ENCODE measurements around the gene LTBP1. TPM values are rescaled to one million over a fixed set of nuclear protein-coding genes. Genes with fewer than 3 reads are reported as not detected.

LTBP1 gene
- total RNA-seq, 1 donor from 2014 or later = 3.9 TPM

DNA sequence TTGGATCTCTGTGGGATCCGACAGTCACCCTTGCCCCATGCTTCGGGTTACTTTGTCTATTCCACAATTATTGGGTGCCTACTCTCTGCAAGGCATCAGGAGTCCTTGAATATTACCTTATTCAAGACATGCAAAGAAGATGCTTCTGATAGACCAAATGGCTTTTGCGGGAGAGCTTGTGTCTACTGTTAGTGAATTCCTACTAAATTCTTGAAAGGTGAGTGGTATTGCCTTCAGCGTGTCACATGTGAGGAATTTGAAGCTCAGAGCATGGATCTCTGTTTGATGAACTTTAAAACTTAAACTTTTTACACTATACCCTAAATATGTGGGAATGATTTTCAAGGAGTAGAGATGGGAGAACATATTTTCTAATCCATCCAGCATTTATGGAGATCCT is 184.4 kb downstream of the LTBP1 start:
- no peaks in the 10 kb centered on the region for H3K9me3 Mint-ChIP-seq (ENCODE audit: unreplicated experiment)
- no peak overlapping the region for H3K4me3 Mint-ChIP-seq (ENCODE audit: unreplicated experiment)
- TF ChIP-seq, protein P1, sequence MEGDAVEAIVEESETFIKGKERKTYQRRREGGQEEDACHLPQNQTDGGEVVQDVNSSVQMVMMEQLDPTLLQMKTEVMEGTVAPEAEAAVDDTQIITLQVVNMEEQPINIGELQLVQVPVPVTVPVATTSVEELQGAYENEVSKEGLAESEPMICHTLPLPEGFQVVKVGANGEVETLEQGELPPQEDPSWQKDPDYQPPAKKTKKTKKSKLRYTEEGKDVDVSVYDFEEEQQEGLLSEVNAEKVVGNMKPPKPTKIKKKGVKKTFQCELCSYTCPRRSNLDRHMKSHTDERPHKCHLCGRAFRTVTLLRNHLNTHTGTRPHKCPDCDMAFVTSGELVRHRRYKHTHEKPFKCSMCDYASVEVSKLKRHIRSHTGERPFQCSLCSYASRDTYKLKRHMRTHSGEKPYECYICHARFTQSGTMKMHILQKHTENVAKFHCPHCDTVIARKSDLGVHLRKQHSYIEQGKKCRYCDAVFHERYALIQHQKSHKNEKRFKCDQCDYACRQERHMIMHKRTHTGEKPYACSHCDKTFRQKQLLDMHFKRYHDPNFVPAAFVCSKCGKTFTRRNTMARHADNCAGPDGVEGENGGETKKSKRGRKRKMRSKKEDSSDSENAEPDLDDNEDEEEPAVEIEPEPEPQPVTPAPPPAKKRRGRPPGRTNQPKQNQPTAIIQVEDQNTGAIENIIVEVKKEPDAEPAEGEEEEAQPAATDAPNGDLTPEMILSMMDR (IDR thresholded peaks at IDR 0.05; ENCODE audit: partially characterized antibody, unreplicated experiment) = no peak
- DNase-seq = no peak
- H3K4me1 Mint-ChIP-seq (ENCODE audit: low read depth, unreplicated experiment) = peaks cover 12% of the 10 kb centered on the region
- peaks cover 1% of the 10 kb centered on the region for H3K27me3 Mint-ChIP-seq (ENCODE audit: unreplicated experiment)
- no peaks in the 10 kb centered on the region for H3K36me3 Mint-ChIP-seq (ENCODE audit: unreplicated experiment)
- no peak overlapping the region for H3K27ac Mint-ChIP-seq (ENCODE audit: unreplicated experiment)

- Mint-ChIP-seq H3K27me3 (ENCODE audit: unreplicated experiment) (peaks cover 2% of the 10 kb centered on the region), H3K4me1 (ENCODE audit: low read depth, unreplicated experiment) (peaks cover 12% of the 10 kb centered on the region), H3K4me3 (ENCODE audit: unreplicated experiment) (no peak overlapping the region), H3K9me3 (ENCODE audit: unreplicated experiment) (no peaks in the 10 kb centered on the region), H3K27ac (ENCODE audit: unreplicated experiment) (no peak overlapping the region), H3K36me3 (ENCODE audit: unreplicated experiment) (no peaks in the 10 kb centered on the region)
- TF ChIP-seq, protein P1 (IDR thresholded peaks at IDR 0.05; ENCODE audit: partially characterized antibody, unreplicated experiment) = no peak
- DNase-seq = no peak
These were observed 185.0 kb downstream of the LTBP1 start for GRCh38 chr2:33131749-33132148.

DNA sequence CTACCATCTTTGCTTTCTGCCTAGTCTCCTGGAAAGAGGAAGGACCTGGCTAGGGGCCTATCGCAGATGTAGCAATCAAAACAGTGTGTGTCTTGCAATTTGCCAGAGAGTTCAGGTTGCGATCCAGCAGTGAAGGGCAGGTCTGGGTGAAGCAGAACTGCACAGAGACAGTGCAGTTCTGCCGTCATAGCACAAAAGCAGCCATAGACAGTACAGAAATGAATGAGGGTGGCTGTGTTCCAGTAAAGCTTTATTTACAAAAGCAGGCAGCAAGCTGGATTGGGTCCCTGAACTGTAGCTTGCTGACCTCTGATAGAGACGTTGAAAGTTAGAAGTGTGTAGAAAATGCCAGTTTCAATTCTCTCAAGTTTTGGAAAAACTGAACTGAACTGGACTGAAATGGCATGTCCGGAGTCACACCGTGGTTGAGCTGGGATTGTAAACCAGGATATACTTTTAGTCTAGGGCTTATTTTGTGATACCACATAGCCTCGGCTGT is 186.8 kb downstream of the LTBP1 start:
- Mint-ChIP-seq H3K27ac (ENCODE audit: unreplicated experiment) (no peak overlapping the region), H3K4me3 (ENCODE audit: unreplicated experiment) (no peak overlapping the region), H3K27me3 (ENCODE audit: unreplicated experiment) (peaks cover 2% of the 10 kb centered on the region), H3K4me1 (ENCODE audit: low read depth, unreplicated experiment) (peaks cover 12% of the 10 kb centered on the region), H3K9me3 (ENCODE audit: unreplicated experiment) (no peaks in the 10 kb centered on the region), H3K36me3 (ENCODE audit: unreplicated experiment) (no peaks in the 10 kb centered on the region)
- TF ChIP-seq, protein P1 (IDR thresholded peaks at IDR 0.05; ENCODE audit: partially characterized antibody, unreplicated experiment) = no peak
- no peak for DNase-seq

GRCh38 chr2:33134086-33134771 is 187.5 kb downstream of the LTBP1 start:
- TF ChIP-seq, protein P1 (IDR thresholded peaks at IDR 0.05; ENCODE audit: partially characterized antibody, unreplicated experiment) = no peak
- no peak for DNase-seq
- Mint-ChIP-seq H3K4me1 (ENCODE audit: low read depth, unreplicated experiment) (peaks cover 12% of the 10 kb centered on the region), H3K4me3 (ENCODE audit: unreplicated experiment) (no peak overlapping the region), H3K27me3 (ENCODE audit: unreplicated experiment) (peaks cover 2% of the 10 kb centered on the region), H3K27ac (ENCODE audit: unreplicated experiment) (no peak overlapping the region), H3K36me3 (ENCODE audit: unreplicated experiment) (no peaks in the 10 kb centered on the region), H3K9me3 (ENCODE audit: unreplicated experiment) (no peaks in the 10 kb centered on the region)

DNA sequence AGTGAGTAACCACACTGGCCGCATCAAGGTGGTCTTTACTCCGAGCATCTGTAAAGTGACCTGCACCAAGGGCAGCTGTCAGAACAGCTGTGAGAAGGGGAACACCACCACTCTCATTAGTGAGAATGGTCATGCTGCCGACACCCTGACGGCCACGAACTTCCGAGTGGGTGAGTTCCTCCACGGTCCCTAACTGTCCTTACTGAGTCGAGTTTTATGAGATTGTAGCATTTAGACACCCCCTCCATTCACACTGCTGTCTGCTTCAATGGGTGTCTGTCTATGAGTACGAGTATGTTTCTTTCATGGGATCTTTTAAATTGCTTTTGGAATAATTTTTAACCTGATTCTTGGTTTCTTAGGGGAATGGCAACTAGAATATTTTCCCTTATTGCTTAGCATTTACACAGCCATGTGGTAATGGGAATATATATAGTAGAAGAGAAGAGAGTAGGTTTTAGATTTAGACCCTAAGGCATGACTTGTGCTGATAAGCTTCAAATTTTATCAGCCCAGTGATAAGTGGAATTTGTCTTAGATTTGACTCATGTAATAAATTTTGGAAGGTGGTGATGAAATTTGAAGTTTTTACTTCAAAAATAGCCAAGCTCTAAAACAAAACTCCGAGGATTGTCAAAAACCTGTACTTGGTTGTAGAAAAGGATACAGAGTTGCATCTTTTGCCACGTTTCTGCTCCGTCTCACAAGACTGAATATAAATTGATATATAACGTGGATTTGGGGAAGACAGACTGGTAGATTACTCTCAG is 188.2 kb downstream of the LTBP1 start:
- peaks cover 12% of the 10 kb centered on the region for H3K4me1 Mint-ChIP-seq (ENCODE audit: low read depth, unreplicated experiment)
- H3K36me3 Mint-ChIP-seq (ENCODE audit: unreplicated experiment) = no peaks in the 10 kb centered on the region
- no peak overlapping the region for H3K27ac Mint-ChIP-seq (ENCODE audit: unreplicated experiment)

More for the DNA sequence above, 188.2 kb downstream of the LTBP1 start:
- Mint-ChIP-seq H3K4me3 (ENCODE audit: unreplicated experiment) (no peak overlapping the region), H3K9me3 (ENCODE audit: unreplicated experiment) (no peaks in the 10 kb centered on the region), H3K27me3 (ENCODE audit: unreplicated experiment) (peaks cover 2% of the 10 kb centered on the region)
- TF ChIP-seq, protein P1 (IDR thresholded peaks at IDR 0.05; ENCODE audit: partially characterized antibody, unreplicated experiment) = no peak
- DNase-seq = no peak

All from glutamatergic neuron (in vitro differentiated cells).